COR-L47 (cell line): ENCODE data around the gene PARD3B.

ENCODE experiments used
- DNase-seq: peaks from one replicate; lab custom pipeline; 2025; lab: John Stamatoyannopoulos, UW

PARD3B gene

DNA sequence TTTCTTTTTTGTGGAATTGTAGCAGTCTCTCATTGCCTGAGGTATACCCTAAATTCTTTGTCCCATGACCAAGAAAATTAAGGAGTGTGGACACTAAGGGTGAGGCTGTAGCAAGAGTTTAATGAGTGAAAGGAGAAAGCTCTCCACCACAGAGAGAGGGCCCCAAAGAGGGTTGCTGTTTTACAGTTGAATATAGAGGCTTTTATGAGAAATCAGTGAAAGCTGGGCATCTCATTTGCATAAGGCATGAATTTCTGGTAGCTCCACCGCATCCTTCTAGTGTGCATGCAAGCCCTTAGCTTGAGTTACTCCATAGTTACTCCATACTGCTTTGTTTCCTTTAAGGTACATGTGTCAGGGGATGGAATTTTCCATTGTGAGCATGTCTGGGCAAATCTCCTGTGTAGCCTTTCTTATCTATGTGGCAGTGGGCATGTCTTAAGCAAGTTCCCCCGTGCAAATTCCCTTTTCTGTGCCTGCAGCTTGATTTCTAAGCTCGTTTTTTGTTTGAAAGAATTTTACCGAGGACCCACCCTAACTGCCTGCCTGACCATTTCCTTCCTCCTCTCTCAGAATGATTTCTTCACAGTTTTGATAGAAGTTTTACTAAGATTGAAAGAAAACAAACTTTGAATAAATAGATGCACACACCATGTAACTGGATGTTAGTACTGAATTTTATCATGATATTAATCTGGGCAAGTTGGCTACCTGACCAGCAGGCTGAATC is 218.9 kb downstream of the PARD3B start:
- no peak for DNase-seq

DNA sequence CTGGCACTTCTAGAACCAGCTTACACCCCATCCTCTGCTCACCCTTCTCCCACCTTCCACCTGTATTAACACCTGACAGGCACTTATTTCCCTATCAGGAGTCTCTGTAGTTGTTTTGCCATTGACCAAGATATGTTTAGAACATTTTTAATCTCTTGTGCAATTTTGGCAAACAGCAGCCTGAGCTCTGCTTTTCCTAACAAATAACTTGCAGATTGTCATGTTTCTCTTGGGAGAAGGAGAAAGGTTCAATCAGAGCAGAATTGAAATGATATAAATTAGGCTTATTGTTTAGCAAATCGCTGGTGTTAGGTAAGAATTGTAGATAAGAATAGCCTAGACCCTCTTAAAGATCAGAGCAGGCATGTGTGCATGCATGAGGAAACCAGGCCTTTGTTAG is 225.5 kb downstream of the PARD3B start:
- DNase-seq = no peak

DNA sequence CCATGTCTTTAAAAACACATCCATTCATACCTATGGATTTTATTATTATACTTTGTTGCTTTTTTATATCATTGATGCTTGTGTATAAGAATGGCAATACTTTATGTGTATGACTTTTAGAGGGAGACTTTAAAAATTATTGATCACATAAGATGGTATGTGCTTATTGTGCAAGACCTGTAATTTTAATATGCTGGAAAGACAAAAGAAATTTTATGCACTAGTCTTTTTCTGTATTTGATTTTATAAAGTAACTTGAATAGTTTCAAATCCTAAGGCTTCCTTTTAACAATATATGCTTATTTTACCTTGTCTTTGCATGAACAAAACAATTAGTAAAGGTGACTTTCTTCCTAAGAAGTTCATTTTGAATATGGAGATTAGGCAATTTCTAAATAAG is 226.4 kb downstream of the PARD3B start:
- DNase-seq = no peak

DNA sequence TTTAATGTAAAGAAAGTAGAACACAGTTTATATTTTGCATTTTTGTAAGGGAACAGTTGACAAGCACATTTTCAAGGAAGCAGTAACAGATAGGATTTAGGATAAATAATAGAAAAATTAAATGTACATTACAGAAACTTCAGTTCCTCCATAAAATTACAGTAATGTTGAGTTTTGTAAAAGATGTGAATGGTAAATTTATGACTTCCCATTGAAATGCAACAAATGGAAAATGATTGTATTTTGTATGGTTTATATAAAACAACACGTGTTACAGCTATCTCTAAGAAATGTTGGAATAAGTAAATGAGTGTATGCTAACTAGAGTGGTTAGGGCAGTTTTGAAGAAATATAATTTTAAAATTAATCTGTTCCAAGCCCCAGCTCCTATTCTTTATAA is 227.3 kb downstream of the PARD3B start:
- no peak for DNase-seq

DNA sequence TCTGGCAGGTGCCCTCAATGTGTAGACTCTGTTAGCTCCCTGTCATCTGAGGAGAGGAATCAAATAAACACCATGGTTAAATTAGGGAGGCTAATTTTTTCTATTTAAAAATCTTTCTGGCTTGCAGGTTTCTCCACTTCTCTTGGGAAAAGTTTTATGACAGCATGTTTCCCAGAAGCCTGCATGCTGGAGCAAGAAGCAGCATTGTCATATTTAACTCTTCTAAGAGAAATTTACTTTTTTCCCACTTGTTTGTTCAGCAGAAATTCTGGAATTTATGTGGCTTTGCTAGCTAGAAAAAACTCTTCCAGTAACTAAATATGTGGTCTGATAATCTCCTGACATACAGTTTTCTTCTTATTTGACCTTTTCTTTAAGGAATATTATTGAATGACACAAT is 230.5 kb downstream of the PARD3B start:
- DNase-seq = no peak

DNA sequence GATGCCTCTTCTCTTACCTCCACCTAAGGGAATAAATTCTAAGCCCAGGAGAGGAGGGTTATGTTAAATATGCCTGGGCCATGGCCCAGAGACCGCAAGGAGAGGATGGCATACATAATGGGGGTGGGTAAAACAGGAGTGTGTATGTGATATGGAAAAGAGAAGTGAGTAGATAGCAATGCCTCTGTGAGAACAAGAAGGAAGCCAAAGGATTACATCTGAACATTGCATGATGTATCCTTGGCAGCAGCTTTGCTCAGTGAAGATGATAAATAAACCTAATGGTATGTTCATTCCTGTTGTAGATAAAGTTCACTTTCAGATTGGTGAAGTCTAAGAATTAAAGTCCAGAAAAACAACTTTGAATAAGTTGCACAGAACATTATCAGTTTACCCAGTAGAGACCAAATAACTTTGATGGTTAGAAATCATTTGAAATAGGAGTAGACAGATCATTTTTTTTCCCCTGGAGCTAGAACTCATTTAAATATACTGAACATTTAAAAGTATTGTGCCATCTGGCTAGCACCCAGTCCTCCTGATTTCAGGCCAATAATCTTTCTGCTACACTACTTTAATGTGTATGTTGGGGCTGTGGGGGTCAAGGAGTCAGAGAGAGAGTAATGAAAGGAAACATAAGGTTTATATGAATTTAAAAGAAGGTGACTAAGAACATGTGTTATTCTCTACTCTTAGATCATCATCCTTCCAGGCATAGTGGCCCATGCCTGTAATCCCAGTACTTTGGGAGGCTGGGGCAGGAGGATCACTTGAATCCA is 231.7 kb downstream of the PARD3B start:
- DNase-seq = no peak

DNA sequence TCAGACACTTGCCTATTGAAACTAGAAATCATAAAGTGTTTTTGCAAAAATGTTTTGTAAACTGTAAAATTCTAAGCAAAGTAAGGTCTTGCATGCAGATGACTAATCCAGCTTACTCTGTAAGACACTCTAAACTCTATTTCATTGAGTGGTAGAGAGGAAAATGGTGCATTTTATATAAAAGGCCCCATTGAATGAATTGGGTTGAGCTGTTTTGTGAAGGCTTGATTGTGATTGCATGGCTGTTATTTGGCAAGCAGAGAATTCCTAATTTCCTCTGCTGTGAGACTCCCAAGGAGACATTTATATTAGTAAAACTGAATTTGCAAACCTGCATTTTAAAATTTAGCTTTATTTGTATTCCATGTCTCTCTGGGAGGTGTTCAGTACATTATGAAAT is 234.5 kb downstream of the PARD3B start:
- no peak for DNase-seq

DNA sequence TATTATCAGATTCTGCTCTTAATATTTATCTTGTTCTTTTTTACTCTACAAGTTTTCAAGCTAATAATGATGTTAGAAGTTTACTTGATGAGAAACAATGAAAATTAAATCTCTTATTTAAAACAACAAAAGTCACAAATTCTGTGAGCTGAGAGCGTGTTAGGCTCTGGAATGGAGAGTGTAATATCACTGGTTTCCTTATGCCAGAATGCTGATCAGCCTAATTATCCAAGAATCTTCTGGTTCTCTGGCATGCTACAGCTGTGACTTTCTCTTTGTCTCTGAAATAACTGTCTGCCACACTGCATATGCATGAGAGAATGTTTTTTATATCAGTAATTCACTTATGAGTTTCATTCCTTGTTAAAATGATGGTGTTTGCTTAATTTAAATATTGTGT is 236.7 kb downstream of the PARD3B start:
- no peak for DNase-seq

DNA sequence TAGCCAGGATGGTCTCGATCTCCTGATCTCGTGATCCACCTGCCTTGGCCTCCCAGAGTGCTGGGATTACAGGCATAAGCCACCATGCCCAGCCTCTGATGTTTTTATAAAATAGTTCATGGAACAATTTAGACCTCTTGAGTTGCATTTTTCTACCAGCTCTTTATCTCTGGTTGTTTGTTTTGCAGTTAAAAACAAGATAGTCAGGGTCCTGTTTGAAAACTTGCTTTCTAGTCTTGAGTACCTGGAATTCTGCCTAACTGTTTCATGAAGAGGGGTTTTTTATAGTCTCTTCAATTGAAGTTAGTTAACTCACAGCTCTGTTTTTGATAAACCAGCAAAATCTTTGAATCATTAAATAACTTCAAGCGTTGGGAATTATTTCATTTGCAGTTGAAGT is 244.8 kb downstream of the PARD3B start:
- no peak for DNase-seq

DNA sequence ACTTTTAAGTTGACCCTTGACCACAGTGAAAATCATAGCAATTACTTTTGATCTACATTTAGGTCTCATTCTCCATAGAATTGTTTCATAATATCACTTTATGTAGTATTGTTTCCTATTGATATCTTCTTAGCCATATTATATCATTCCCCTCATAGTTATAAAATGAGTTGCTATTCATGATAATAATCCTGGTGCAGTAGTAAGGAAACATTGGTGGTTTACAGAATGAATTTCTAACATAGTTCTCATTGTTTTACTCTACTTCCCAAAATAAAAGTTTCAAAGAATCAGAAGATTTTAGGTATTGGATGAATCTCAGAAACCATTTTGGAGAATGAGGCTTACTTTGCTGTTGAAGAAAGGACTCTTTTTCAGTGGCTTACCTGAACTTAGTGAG is 246.0 kb downstream of the PARD3B start:
- no peak for DNase-seq

DNA sequence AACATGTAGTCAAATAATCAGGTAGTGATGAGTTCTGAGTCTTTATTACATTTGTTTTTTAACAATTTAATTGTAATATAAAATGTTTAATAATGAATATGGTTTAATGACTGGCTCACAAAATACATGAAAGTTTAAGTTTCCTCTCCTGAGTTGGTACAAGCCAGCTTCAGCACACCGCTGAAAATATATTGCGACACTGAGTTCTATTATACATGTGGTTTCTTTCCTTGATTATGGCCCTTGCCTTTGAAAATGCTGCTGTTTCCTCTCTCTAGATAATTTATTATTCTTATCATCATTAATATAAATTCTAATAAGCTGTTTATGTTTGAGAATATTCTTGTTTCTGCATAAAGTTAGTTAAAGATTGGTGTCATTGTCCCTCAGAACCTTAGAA is 249.3 kb downstream of the PARD3B start:
- DNase-seq = no peak

DNA sequence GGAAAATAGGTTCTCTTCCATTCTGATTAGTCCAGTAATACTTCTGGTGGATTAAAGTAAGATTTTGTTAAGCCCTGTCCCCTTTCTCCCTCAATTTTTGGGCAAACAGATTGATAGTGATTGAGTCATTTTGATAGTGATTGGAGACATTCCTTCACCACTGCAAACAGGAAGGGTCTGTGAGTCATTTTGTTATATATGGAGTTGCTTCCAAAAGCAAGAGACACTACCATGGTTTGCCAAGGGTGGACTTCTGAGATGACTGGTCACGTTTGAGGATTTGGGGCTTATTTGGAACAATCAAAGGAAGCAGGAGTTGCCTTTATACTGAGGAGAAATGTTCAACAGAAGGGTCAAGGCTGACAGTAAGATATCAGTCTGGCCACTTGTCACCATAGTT is 249.9 kb downstream of the PARD3B start:
- no peak for DNase-seq

DNA sequence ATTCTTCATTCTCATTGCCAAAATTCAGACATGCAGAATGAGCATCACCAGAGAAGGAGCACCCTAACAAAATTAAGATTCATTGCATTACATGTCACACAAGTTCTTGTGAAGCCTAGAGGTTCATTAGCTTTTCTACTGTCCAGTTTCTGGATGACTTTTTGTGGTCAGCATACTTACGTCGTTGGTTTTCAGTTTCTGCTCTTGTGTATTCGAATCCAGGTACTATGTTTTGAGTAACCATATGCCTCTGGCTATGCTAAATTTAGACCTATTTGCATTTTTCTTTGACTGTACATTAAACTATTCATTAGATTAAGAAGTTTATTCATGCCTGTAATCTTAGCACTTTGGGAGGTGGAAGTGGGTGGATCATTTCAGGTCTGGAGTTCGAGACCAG is 251.3 kb downstream of the PARD3B start:
- no peak for DNase-seq

DNA sequence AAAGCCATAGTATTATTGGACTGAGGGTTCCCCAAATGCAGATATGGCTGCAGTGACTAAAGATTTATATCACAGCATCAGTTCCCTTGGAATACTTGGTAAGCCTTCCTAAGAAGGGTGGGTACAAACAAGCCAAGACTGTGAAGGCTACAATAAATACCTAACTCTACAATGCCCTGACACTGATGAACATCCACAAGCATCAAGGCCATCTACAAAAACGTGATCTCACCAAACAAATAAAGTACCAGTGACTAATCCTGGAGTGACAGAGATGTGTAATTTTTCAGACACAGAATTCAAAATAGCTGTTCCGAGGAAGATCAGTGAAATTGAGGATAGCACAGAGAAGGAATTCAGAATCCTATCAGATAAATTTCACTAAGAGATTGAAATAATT is 254.5 kb downstream of the PARD3B start:
- no peak for DNase-seq

DNA sequence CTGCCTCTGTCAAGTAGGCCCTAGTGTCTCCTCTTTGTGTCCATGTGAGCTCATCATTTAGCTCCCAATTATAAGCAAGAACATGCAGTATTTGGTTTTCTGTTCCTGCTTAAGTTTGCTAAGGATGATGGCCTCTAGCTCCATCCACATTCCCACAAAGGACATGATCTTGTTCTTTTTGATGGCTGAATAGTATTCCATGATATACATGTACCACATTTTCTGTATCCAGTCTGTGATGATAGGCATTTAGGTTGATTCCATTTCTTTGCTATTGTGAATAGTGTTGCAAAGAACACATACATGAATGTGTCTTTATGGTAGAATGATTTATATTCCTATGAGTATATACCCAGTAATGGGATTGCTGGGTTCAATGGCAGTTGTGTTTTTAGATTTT is 263.2 kb downstream of the PARD3B start:
- DNase-seq = no peak

DNA sequence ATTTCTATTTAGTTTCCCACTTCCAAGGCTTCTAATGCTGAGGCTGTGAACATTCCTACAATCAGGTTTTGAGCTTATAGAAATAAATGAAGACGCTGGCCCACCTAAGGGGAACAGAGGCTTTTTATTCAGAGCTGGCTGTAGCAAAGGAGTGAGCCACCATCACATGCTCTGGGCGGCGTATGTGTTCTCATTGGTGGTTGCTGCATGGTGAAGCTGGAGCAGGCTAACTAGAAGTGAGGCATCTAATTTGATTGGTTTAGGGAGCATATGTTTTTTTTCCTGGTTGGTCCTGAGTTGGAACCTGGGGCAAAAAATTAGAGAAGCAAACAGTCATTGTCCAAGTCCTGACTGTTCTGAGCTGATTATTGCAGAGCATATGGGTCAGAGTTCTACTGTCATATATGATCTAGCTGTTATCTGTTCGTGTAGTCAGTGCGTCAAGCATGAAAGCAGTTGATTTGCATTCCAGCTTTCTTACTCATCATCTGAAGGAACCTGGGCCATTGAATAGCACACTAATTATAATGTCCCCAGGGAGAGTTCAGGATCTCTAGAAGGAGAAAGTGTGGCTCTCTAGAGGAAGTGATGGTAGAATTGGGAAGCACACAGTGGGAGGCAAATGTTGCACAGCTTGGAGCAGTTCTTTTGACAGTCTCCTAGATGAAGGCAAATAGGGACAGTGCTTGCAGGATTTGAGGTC is 279.6 kb downstream of the PARD3B start:
- no peak for DNase-seq

DNA sequence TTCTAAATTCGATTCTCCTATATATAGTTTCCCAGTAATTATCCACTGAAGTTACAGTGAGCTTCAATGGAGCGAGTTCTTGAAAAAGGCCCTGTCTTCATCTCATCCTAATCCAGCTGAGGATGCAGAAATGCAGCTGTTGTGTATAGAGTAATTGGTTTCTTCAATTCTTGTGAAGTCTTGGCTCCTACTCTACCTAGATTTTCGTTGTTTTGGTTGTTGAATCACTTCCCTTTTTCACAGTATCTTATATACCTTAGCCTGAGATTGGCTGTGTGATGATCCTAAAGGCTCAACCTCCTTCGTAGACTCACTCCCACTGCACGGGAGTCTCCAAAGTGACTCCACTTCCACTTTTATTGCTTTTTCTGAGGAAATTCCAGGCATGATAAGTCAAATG is 280.4 kb downstream of the PARD3B start:
- no peak for DNase-seq

DNA sequence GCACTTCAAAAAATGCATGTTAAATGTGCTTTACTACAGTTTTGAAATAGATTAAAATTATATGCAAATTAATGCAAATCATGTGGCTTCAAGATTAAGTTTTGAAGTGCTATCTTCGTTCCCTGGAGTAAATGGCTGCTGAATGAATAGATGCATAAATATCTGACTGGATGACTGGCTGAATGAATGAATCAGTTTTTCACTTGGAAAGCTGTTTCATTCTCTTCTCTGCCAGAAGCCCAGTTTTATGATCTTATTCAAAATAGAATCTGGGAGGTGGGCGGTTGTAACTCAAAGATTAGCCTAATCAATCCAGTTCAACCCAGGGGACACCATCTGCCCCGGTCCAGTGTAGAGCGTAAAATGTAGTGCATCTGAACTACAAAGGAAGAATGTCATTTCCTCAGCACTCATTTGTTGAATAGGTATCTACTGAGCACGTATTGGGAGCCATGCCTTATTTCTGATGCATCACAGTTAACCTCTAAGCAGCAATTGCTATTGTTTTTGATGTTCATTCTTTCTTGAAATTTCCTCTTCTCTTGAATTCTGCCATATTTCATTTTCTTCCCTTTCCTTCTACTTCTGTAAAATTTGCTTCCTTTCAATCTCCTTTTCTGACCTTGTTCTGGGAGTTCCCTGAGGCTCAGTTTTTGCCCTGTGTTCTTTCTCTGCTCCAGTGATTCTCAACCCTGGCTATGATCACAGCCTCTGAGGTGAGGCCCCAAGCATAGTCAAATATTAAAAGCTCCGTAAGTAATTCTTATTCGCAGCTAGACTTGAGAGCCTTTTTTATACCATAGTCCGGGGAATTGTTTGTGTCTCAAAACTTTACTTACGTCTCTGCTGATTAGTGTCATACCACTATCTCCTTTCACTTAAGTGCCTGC is 282.7 kb downstream of the PARD3B start:
- no peak for DNase-seq

DNA sequence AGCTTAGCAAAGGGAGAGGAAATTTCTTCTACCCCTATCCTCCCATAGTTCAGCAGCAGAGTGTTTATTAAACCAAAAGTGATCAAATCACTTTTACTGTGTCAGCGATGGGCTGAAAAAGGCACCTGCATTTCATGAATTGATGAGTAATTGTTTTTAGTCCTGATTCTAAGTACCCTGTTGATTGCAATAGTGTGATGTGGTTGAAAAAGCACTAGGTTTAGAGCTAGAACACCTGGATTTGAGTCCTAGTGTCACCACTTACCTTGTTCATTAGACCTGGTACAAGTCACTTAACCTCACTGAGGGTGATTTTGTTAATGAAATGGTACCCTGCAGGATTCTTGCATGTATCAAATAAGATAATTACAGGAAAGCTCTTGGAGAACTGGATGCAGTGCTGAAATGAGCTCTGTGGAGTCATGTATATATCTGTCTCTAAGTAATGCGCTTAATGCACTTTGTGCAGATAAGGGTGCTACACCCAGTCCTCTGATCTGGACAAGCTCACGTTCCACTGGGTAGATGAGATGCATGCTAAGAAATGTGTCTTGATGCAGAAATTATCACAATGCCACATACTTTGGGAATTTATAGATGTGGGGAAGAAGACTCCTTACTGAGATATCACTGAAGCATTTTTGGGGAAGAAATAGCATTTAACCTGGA is 289.6 kb downstream of the PARD3B start:
- no peak for DNase-seq

DNA sequence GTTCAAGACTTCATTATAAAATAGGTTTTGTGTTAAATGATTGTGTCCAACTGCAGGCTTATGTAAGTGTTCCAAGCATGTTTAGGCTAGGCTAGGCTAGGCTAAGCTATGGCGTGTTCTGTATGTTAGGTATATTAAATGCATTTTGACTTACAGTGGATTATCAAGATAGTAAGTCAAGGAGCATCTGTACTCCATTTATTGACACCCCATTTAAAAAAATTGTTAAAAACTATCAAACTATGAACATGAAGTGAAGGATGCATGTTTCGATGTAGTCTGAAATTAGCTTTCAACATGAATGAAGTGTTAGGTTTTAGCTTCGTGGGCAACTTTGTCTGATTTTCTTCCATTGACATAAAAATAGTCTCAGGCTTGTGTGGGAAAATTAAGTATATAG is 290.5 kb downstream of the PARD3B start:
- DNase-seq = no peak

DNA sequence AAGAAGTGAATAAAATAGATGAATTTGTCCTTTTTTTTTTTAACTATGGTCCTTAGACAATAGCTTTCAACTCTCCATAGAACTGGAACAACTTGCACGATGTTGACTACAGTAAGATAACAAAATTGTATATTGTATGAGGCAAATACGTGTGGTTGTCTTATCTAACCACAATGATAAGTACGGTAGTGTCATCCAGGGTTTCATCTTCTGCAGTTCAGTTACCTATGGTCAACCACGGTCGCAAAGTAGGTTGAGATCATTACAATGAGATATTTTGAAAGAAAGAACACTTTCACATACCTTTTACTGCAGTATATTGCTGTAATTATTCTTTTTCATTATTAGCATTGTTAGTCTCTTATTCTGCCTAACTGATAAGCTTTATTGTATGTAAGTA is 295.2 kb downstream of the PARD3B start:
- no peak for DNase-seq

DNA sequence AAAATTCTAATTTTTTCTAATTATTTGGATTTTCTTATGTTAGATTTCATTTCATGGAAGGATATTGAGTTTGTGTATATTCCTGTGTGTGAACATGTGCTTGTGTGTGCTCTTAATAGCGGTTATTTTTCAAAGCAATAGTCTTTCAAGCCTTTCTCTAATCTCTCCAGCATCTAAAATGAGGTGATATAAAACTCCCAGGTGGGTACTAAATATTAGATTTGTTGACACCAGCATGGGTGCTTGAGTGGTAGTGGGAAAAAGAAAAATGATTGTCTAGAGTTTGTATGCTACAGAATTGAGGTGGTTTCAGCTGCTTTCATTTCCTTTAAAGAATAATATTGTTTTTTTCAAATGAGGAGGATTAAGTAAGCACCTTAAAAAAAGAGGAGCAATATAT is 296.8 kb downstream of the PARD3B start:
- DNase-seq = no peak
